Loucy (cell line): ENCODE results near the gene OR8I2.

Experiments
- EZH2phosphoT487 ChIP-seq: fragments of 200-600 bp; IDR thresholded peaks from 2 replicates; pipeline ENCODE4 v1.6.1; 2018; ENCODE audit warnings: antibody characterized with exemption, mild to moderate bottlenecking, moderate library complexity, borderline replicate concordance
- TF ChIP-seq, protein P1 (sequence below): fragments of 200-600 bp; sonication (generic); conservative IDR thresholded peaks from 2 replicates; pipeline ENCODE4 v1.5.1; 2014; ENCODE audit warnings: mild to moderate bottlenecking, antibody characterized with exemption, low read length

DNA sequence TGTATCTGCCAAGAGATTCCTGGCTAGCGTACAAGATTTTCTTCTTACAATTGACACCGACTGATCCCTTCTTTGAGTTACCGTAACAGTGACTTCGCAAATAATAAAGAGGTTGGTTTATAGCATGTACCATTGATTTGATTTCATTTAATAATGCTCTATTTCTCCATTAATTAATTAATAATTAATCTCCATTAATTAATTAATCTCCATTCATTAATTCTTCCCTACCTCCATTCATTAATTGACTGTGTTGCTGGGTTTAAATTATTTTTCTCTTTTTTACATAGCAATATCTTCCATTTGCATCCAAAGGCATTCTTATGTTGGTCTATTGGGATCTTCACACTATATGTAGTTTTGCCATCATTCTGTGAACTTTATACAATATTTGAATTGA is 44.6 kb upstream of the OR8I2 start:
- TF ChIP-seq, protein P1, sequence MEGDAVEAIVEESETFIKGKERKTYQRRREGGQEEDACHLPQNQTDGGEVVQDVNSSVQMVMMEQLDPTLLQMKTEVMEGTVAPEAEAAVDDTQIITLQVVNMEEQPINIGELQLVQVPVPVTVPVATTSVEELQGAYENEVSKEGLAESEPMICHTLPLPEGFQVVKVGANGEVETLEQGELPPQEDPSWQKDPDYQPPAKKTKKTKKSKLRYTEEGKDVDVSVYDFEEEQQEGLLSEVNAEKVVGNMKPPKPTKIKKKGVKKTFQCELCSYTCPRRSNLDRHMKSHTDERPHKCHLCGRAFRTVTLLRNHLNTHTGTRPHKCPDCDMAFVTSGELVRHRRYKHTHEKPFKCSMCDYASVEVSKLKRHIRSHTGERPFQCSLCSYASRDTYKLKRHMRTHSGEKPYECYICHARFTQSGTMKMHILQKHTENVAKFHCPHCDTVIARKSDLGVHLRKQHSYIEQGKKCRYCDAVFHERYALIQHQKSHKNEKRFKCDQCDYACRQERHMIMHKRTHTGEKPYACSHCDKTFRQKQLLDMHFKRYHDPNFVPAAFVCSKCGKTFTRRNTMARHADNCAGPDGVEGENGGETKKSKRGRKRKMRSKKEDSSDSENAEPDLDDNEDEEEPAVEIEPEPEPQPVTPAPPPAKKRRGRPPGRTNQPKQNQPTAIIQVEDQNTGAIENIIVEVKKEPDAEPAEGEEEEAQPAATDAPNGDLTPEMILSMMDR = no peak
- TF ChIP-seq EZH2phosphoT487 = no peak
